PFSK-1 (cell line): ENCODE data around the gene TMEM156.

Experiments used
- FOXP2 ChIP-seq: optimal IDR thresholded peaks from 2 replicates; pipeline ENCODE3; 2011; ENCODE audit warnings: borderline replicate concordance, control low read depth, inconsistent platforms; ENCODE audit not compliant: insufficient read depth; ENCODE audit errors: extremely low read length, extremely low read depth
- POLR2AphosphoS5 ChIP-seq: IDR thresholded peaks from 2 replicates; pipeline ENCODE4 v1.6.1; 2012; ENCODE audit warnings: low read depth, mild to moderate bottlenecking, control low read depth, low read length, moderate library complexity
- SIN3A ChIP-seq: IDR thresholded peaks from 2 replicates; pipeline ENCODE4 v1.6.1; 2012; ENCODE audit warnings: mild to moderate bottlenecking, low read length, moderate library complexity, borderline replicate concordance; ENCODE audit not compliant: insufficient read depth
- TAF1 ChIP-seq: IDR thresholded peaks from 2 replicates; pipeline ENCODE4 v1.6.1; 2012; ENCODE audit warnings: low read length, control low read depth, borderline replicate concordance; ENCODE audit not compliant: insufficient read depth
- TF ChIP-seq, protein P1 (sequence below), 2 experiments: IDR thresholded peaks; 2 replicates each; pipeline versions ENCODE4 v1.6.1 to v1.8.0; 2011 to 2012; ENCODE audit warnings: low read depth in 2 of 2, low read length in 2 of 2, control low read depth in 1 of 2, inconsistent platforms in 1 of 2, mild to moderate bottlenecking in 1 of 2, moderate library complexity in 1 of 2; ENCODE audit not compliant: insufficient read depth in 1 of 2

TMEM156 gene

DNA sequence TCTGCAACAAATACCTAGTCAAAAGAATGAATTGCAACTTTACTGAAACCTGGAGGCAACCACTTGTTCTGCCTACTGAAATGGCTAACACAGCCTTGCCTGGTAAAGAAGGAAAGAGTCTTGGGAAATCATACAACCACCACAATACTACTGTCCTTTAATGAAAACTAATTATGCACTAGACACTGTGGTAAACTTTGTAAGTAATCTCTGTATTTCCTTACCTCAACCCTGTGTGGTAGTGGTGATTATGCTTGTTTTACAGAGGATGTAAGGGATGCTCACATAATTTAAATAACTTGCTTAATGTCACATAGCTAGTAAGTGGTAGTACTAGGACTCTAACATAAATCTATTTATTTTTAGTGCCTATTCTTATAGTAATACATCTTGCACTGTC is 44.7 kb downstream of the TMEM156 start:
- TF ChIP-seq FOXP2 (no peak), POLR2AphosphoS5 (no peak), SIN3A (no peak), TAF1 (no peak)
- TF ChIP-seq, protein P1, sequence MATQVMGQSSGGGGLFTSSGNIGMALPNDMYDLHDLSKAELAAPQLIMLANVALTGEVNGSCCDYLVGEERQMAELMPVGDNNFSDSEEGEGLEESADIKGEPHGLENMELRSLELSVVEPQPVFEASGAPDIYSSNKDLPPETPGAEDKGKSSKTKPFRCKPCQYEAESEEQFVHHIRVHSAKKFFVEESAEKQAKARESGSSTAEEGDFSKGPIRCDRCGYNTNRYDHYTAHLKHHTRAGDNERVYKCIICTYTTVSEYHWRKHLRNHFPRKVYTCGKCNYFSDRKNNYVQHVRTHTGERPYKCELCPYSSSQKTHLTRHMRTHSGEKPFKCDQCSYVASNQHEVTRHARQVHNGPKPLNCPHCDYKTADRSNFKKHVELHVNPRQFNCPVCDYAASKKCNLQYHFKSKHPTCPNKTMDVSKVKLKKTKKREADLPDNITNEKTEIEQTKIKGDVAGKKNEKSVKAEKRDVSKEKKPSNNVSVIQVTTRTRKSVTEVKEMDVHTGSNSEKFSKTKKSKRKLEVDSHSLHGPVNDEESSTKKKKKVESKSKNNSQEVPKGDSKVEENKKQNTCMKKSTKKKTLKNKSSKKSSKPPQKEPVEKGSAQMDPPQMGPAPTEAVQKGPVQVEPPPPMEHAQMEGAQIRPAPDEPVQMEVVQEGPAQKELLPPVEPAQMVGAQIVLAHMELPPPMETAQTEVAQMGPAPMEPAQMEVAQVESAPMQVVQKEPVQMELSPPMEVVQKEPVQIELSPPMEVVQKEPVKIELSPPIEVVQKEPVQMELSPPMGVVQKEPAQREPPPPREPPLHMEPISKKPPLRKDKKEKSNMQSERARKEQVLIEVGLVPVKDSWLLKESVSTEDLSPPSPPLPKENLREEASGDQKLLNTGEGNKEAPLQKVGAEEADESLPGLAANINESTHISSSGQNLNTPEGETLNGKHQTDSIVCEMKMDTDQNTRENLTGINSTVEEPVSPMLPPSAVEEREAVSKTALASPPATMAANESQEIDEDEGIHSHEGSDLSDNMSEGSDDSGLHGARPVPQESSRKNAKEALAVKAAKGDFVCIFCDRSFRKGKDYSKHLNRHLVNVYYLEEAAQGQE (IDR thresholded peaks at IDR 0.05; ENCODE audit: insufficient read depth in 1 of 2, low read depth in 2 of 2, low read length in 2 of 2) = no peak

DNA sequence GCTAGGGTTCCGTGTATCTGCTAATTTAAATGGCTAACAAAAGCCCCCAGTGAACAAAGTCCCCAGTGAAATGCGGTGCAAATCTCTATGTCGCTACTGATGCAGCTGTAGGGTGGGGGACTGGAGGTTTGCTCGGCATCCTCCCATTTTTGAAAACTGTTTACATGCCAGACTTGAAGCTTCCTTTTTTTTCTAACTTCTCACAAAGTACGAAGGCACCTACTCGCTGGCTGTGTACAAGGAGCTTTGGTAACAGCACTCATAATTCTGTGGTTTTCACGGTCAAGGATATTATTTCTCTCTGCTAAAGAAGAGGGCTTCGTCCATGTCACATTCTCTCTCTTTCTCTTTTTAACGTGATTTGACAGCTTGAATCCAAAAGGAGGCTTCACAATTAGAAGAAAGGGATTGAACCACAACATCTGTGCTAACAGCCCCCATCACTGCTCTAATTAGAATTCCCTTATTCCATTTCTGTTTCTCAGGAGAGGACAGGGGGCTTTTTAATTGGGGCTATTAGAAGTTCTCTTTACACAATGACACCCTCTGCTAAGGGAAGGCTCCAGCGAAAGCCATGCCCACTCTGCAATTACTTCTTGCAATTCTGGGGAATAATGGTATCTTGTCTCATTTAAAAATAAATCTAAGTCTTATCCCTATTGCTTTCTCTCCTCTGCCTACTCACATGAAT is 46.7 kb downstream of the TMEM156 start:
- TF ChIP-seq POLR2AphosphoS5 (no peak), TAF1 (no peak), SIN3A (no peak), FOXP2 (no peak)
- TF ChIP-seq, protein P1 (IDR thresholded peaks at IDR 0.05; ENCODE audit: insufficient read depth in 1 of 2, low read depth in 2 of 2, low read length in 2 of 2) = no peak

DNA sequence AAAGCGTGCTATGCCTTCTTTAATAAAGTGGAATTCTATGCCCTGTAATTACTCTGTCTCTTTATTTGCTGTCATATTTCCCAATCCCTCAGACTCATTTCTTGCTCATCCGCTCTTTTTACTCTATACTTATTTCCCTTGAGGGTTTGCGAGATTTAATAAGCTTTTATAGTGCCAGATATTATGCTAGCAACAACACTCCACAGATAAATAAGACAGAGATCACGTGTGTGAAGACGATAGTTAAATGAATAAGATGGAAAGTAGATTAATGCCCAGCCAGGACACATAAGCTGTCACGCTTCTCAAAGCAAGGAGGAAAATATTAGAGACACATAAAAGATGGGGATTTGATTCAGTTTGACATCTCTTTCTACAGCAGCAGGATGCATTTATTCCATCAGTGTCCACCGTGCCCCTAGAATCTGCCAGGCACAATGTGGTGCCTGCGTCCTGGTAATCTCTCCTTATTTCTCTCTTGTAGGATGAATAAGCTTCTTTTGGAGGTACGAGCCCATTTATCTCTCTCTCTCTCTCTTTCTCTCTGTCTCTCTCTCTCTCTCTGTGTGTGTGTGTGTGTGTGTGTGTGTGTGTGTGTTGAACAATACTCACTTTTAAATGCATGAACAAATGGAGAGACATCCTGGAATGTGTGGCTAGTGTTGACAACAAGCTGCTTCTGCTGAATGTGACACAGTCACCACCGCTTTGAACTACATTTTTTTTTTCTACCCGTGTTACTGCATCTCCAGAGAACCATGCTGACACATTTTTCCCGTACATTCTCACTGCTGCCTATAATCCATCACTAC is 48.2 kb downstream of the TMEM156 start:
- TF ChIP-seq, protein P1 (IDR thresholded peaks at IDR 0.05; ENCODE audit: insufficient read depth in 1 of 2, low read depth in 2 of 2, low read length in 2 of 2) = no peak
- no peak for TF ChIP-seq POLR2AphosphoS5
- no peak for TF ChIP-seq FOXP2
- no peak for TF ChIP-seq TAF1
- no peak for TF ChIP-seq SIN3A

DNA sequence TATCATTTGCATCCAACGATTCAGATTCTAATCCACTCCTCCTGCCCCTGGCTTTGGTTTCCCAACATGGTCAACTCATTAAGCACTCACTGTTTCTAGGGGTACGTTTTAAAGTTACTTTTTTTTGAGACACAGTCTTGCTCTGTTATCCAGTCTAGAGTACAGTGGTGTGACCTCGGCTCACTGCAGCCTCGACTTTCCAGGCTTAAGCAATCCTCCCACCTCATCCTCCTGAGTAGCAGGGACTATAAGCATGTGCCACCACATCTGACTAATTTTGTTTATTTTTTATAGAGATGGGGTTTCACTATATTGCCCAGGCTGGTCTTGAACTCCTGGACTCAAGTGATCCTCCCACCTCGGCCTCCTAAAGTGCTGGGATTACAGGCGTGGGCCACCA is 48.9 kb downstream of the TMEM156 start:
- TF ChIP-seq SIN3A = no peak
- no peak for TF ChIP-seq FOXP2
- TF ChIP-seq, protein P1 (IDR thresholded peaks at IDR 0.05; ENCODE audit: insufficient read depth in 1 of 2, low read depth in 2 of 2, low read length in 2 of 2) = no peak
- TF ChIP-seq POLR2AphosphoS5 = no peak
- TF ChIP-seq TAF1 = no peak
